ENCODE results near the gene CFAP157. TPM values are rescaled to one million over a fixed set of nuclear protein-coding genes. Genes with fewer than 3 reads are reported as not detected.
A peak's percentile ranks its signal among the peaks of the same experiment; 100 is the strongest.
"Not testable (repeated sequence)": the region's sequence is repeated elsewhere in the genome, so short reads cannot be mapped to it uniquely, and the experiment has no call there.

CFAP157 gene
- total RNA-seq, 2 donors from 2014 or later, result 0.27 to 0.28 TPM

DNA sequence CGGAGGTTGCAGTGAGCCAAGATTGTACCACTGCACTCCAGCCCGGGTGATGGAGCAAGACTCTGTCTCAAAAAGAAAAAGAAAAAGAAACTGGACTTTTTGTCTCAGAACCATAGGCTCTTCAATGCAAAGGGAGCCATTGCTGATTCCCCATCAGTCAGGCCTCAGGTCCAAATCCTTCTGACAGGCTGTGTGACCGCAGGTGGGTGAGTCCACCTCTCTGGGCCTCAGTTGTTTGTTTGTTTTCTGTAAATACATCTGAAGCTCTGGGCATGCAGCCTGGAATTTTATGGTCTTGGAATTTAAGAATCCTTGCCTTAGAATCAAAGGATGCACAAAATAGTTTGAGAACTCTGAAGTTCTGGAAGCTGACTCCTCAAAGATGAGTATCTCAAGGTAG is 49.4 kb downstream of the CFAP157 start:
- no peaks in the 10 kb centered on the region for H3K36me3 ChIP-seq
- H3K9me3 ChIP-seq, result no peaks in the 10 kb centered on the region
- no peak overlapping the region for H3K27ac ChIP-seq
- ATAC-seq (ENCODE audit: insufficient number of reproducible peaks, low FRiP score, low read depth), result no peak
- H3K27me3 ChIP-seq (replicated peaks; ENCODE audit: insufficient read depth), result peaks cover 7% of the 10 kb centered on the region
- TF ChIP-seq, protein P1, sequence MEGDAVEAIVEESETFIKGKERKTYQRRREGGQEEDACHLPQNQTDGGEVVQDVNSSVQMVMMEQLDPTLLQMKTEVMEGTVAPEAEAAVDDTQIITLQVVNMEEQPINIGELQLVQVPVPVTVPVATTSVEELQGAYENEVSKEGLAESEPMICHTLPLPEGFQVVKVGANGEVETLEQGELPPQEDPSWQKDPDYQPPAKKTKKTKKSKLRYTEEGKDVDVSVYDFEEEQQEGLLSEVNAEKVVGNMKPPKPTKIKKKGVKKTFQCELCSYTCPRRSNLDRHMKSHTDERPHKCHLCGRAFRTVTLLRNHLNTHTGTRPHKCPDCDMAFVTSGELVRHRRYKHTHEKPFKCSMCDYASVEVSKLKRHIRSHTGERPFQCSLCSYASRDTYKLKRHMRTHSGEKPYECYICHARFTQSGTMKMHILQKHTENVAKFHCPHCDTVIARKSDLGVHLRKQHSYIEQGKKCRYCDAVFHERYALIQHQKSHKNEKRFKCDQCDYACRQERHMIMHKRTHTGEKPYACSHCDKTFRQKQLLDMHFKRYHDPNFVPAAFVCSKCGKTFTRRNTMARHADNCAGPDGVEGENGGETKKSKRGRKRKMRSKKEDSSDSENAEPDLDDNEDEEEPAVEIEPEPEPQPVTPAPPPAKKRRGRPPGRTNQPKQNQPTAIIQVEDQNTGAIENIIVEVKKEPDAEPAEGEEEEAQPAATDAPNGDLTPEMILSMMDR (IDR thresholded peaks at IDR 0.05), result no peak
- no peak for DNase-seq (ENCODE audit: low spot score)
- peaks cover 0 to 8% of the 10 kb centered on the region in 2 donors for H3K4me1 ChIP-seq (ENCODE audit: control insufficient read depth in 1 of 2, low read depth in 2 of 2)
- no peak overlapping the region for H3K4me3 ChIP-seq

DNA sequence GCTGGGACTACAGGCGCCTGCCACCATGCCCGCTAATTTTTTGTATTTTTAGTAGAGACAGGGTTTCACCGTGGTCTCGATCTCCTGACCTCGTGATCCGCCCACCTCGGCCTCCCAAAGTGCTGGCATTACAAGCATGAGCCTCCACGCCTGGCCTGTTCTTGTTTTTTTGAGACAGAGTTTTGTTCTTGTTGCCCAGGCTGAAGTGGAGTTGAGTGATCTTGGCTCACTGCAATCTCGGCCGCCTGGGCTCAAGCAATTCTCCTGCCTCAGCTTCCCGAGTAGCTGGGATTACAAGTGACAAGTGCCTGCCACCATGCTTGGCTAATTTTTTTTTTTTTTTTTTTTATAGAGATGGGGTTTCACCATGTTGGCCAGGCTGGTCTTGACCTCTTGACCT is 50.0 kb downstream of the CFAP157 start:
- not testable (repeated sequence) for H3K9me3 ChIP-seq; H3K27me3 ChIP-seq (replicated peaks; ENCODE audit: insufficient read depth); DNase-seq (ENCODE audit: low spot score); H3K36me3 ChIP-seq; H3K4me1 ChIP-seq (ENCODE audit: control insufficient read depth in 1 of 2, low read depth in 2 of 2); ATAC-seq (ENCODE audit: insufficient number of reproducible peaks, low FRiP score, low read depth); H3K27ac ChIP-seq; H3K4me3 ChIP-seq

DNA sequence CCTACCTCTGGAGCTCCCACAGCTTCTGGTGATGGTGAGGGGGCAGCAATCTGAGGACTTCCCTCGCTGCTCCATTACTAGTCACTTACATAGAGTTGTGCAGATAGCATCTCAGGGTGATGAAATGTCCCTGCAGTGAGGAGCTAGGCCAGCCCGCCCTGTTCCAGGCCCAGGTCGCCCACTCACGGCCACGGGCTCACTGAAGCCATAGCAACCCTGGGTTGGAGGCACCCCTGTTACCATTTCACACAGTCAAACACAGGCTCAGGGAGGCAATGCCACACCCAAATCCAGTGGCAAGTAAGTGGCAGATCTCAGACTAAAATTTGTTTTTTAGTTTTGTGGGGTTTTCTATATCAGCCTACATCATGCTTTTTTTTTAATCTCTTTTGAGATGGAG is 52.1 kb downstream of the CFAP157 start:
- TF ChIP-seq, protein P1 (IDR thresholded peaks at IDR 0.05), result no peak
- H3K36me3 ChIP-seq, result no peaks in the 10 kb centered on the region
- H3K9me3 ChIP-seq, result no peaks in the 10 kb centered on the region
- peaks cover 0 to 8% of the 10 kb centered on the region in 2 donors for H3K4me1 ChIP-seq (ENCODE audit: control insufficient read depth in 1 of 2, low read depth in 2 of 2)
- H3K4me3 ChIP-seq, result no peak overlapping the region
- peaks cover 3% of the 10 kb centered on the region for H3K27me3 ChIP-seq (replicated peaks; ENCODE audit: insufficient read depth)
- ATAC-seq (ENCODE audit: insufficient number of reproducible peaks, low FRiP score, low read depth) (no peak), DNase-seq (ENCODE audit: low spot score) (no peak)
- H3K27ac ChIP-seq, result no peak overlapping the region

GRCh38 chr9:127761061-127761460 is 54.3 kb downstream of the CFAP157 start:
- no peak overlapping the region for H3K27ac ChIP-seq
- no peak overlapping the region for H3K4me3 ChIP-seq
- no peaks in the 10 kb centered on the region for H3K36me3 ChIP-seq

GRCh38 chr9:127761491-127761956 is 54.7 kb downstream of the CFAP157 start:
- H3K9me3 ChIP-seq, result no peaks in the 10 kb centered on the region
- TF ChIP-seq, protein P1 (IDR thresholded peaks at IDR 0.05), result no peak
- H3K27ac ChIP-seq, result no peak overlapping the region
- no peak overlapping the region for H3K4me3 ChIP-seq
- no peaks in the 10 kb centered on the region for H3K4me1 ChIP-seq (ENCODE audit: control insufficient read depth in 1 of 2, low read depth in 2 of 2)
- DNase-seq (ENCODE audit: low spot score) (no peak), ATAC-seq (ENCODE audit: insufficient number of reproducible peaks, low FRiP score, low read depth) (no peak)
- no peaks in the 10 kb centered on the region for H3K36me3 ChIP-seq
- no peaks in the 10 kb centered on the region for H3K27me3 ChIP-seq (replicated peaks; ENCODE audit: insufficient read depth)

More at GRCh38 chr9:127761061-127761460, 54.3 kb downstream of the CFAP157 start:
- TF ChIP-seq, protein P1 (IDR thresholded peaks at IDR 0.05), result no peak
- DNase-seq (ENCODE audit: low spot score), result no peak
- Histone ChIP-seq H3K9me3 (no peaks in the 10 kb centered on the region), H3K4me1 (ENCODE audit: control insufficient read depth in 1 of 2, low read depth in 2 of 2) (no peaks in the 10 kb centered on the region), H3K27me3 (replicated peaks; ENCODE audit: insufficient read depth) (no peaks in the 10 kb centered on the region)
- no peak for ATAC-seq (ENCODE audit: insufficient number of reproducible peaks, low FRiP score, low read depth)

DNA sequence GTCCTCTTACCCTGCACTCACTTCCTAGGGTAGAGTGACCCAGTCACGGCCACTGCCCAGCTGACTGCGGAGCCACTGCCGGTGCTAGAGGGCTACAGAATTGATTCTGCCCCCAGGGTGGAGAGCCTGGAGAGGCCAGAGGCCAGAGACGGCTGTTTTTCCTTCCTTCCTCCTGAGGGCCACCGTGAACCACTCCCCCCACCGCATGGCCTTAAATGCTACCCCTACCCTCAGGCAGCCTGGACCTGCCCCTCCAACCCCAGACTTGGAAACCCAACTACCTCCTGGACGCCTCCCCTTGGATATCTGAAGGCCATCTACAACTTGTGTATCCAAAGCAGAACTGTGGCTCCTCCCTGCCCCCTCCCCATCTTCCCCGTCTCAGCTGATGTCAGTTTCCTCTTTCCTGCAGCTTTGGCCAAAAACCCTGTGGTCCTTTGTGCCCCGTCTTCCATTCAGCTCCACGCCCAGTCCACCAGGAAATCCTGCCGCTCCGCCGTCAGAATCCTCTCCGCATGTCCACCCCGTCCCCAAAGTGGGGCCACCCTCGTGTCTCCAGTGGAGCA is 55.4 kb downstream of the CFAP157 start:
- H3K27ac ChIP-seq, result no peak overlapping the region
- DNase-seq (ENCODE audit: low spot score), result no peak
- H3K36me3 ChIP-seq, result no peaks in the 10 kb centered on the region
- H3K4me1 ChIP-seq (ENCODE audit: control insufficient read depth in 1 of 2, low read depth in 2 of 2), result no peaks in the 10 kb centered on the region
- no peaks in the 10 kb centered on the region for H3K9me3 ChIP-seq
- H3K27me3 ChIP-seq (replicated peaks; ENCODE audit: insufficient read depth), result no peaks in the 10 kb centered on the region
- TF ChIP-seq, protein P1 (IDR thresholded peaks at IDR 0.05), result no peak
- peak; percentile 14 for ATAC-seq (ENCODE audit: insufficient number of reproducible peaks, low FRiP score, low read depth)
- H3K4me3 ChIP-seq, result peak overlapping the region; percentile 6
